IPS-NIHi11 (cell line): ENCODE measurements around the gene HDAC4.

ENCODE experiments used
- DNase-seq: peaks from one replicate; pipeline ENCODE4 v3.0.0; 2012; ENCODE audit warnings: mixed read lengths, low spot score

The HDAC4 gene

GRCh38 chr2:239397931-239398471, 2.8 kb downstream of the HDAC4 start:
- DNase-seq = no peak

DNA sequence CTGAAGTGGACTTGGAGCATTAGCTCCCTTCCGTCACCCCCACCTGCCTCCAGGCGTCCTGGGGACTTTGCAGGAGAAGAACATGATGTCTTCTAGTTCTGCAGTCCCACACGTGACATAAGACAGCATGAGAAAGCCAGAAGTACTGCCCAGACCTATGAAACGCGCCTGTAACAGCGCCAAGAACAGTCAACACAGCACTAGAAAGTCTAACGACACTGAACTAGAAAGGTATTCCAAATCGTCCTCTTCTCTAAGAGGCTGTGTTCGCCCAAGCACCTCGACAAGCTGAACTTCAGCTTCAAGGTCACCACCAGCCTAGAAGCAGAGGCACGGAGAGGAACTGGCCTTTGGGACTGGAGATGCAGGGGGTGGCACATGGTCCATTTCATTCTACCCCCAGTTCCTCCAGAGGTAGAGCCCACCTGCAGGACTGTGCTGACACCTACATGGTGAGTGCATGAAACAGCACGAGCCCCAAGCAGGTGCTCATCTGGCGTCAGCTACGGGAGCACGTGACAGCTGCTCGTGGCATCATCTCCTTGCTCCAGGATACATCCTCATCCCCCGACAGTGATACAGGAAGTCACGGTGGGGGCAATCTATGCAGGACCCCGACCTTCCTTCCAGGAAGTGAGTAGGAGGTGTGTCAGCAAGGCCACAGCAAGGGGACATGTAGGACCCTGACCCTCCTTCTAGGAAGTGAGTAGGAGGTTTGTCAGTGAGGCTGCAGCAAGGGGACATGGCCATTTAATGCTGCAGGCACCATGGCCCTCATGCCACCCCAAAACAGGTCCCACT, 3.7 kb downstream of the HDAC4 start:
- no peak for DNase-seq

GRCh38 chr2:239395524-239395923, 5.3 kb downstream of the HDAC4 start:
- DNase-seq = no peak

GRCh38 chr2:239394978-239395377, 5.8 kb downstream of the HDAC4 start:
- no peak for DNase-seq

- no peak for DNase-seq
These were observed 6.4 kb downstream of the HDAC4 start for GRCh38 chr2:239394346-239394945.

DNA sequence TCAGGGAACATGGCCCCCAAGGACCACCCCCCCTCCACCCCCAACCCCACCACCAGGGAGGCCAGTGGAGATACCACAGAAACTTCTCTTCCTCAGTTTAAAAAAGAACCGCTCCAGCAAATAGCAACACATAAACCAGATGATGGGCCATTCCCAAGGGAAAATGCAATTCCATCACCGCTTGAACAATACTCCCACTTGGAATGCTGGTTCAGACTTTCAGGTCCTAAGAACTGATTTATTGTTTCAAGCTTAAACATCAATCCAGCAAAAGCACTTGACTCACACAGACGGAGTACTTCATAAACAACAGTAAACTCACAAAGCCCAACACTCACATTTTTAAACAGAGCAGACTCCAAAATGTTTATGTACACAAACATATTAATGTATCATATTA, 6.9 kb downstream of the HDAC4 start:
- no peak for DNase-seq

GRCh38 chr2:239393388-239393940, 7.4 kb downstream of the HDAC4 start:
- no peak for DNase-seq

DNA sequence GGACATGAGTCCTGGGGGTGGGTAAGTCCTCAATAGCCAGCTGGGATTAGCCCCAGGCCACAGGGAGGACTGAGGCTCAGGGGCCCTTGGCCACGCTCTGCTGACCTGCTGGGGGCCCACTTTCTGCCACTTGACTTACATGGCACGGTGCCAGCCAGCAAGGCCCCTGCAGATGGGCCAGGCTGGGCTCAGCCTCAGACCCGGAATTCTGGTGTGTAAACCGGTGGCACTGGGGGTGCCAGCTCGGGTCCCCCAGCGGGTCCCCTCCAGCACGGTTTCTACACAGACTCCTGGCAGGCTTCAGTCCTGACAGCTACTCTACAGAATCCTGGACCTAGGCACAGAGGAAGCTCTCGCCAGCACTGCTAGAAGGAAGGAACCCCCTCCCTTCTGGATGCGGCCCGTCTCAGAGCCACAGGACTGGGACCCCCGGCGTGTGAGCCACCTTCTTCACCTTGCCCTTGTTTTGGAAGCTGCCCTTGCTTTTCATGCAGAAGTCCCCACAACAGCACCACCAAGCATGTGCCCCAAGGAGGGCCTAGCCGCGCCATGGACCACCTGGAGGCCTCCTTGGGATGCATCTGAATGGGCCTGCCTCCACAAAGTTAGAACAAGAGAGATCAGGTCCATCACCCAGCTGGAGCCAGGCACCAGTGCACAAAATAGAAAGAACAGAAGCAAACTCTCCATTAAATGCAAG, 8.0 kb downstream of the HDAC4 start:
- no peak for DNase-seq

- no peak for DNase-seq
These were observed 8.8 kb downstream of the HDAC4 start for GRCh38 chr2:239392072-239392357.

DNA sequence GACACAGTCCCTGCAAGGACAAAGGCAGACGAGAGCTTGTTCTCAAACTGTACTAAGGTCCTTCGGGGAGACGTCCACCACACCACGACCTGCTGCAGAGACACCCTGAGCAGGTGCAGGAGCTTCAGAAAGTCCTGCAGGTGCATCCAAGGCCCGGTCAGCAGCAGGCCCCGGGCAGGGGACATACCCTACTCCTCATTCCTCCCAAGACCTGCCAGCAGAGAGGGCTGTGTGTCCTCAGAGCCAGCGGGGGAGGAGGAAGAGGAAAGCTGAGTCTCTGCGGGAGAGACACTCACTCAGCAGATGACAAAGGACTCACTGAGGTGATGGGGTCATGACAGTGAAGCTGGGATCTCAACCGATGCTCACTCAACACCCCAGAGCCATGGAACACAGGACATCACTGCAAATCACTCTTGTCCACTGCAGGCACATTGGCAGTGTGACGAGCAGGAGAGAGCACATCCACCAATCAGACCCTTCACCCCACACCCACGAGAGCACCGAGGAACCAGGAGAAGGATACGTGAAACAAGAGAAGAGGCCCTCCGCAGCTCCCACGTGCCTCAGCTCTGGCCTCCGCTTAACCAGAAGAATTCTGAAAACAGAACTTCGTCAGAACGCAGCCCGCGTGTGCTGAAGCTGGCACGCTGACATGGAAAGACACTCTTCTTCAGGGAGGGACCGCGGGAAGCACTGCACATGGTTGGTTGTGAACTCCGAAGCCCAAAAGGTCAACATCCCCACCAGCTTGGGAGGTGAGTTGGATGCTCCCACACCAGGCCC, 9.3 kb downstream of the HDAC4 start:
- no peak for DNase-seq

DNA sequence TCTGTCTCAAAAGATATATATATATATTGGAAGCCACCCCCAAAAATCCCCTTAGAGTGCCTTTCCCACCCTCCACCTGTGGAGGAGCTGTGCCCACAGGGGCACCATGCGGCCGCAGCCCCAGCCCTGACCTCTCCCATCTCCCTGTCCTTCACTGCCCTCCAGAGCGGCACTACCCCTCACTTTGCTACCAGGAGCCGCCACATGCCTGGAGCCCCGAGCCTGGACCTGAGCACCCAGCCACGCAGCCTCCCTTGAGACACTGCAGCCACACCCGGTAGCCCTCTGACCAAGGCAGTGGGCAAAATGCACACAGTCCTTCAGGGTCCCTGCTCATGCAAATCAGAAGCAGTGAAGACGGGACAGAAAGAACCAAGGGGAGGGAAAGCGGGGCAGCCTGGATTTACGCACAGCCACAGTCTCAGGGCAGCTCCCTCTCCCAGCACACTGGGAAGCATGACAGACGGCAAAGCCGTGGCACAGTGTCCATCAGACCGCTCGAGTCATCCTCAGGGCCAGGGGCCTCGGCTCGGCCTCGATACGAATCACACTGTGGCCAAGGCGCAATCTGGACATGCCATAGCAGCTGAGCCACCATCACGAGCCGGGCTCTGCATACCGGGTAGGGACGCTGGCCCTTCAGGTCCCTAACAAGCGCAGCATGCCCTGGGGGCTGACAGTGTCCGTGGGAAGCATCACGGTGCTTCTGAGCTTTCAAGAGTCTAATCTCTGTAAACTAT, 10.1 kb downstream of the HDAC4 start:
- DNase-seq = no peak

DNA sequence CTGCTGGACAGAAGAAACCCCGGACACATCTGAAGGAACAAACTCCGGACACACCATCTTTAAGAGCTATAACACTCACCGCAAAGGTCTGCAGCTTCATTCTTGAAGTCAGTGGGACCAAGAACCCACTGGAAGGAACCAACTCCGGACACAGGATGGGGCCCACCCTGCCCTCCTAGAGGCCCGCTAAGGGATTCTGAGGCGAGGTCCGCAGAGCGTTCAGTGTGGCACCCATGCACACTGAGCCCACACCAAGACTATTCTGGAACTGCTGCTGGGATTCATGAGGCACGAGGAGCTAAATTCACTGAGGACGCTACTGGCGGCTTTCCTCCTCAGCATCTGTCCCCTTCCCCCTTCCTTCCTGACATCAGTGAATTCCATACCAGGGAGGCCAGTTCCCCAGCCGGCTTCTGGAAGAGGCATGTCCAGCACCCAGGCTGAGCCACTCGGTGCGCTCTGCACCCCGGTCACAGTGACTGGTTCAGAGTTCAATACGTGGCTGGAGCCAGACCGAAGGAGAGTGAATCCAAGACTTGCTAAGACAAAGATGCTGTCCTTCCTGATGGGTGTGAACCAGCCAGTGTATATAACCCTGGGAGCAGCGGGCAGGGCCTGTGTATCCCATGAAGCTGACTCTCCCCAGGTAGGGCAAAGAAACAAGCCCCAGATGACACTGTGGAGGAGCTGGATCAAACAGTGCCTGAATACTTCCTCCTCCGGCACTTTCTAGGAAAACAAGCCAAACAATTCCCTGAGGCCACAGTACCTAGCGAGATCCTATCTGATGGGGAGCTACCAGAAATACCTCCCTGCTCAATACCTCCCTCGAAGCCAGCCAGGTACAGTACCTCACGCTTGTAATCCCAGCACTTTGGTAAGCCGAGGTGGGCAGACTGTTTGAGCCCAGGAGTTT, 11.1 kb downstream of the HDAC4 start:
- DNase-seq = no peak

DNA sequence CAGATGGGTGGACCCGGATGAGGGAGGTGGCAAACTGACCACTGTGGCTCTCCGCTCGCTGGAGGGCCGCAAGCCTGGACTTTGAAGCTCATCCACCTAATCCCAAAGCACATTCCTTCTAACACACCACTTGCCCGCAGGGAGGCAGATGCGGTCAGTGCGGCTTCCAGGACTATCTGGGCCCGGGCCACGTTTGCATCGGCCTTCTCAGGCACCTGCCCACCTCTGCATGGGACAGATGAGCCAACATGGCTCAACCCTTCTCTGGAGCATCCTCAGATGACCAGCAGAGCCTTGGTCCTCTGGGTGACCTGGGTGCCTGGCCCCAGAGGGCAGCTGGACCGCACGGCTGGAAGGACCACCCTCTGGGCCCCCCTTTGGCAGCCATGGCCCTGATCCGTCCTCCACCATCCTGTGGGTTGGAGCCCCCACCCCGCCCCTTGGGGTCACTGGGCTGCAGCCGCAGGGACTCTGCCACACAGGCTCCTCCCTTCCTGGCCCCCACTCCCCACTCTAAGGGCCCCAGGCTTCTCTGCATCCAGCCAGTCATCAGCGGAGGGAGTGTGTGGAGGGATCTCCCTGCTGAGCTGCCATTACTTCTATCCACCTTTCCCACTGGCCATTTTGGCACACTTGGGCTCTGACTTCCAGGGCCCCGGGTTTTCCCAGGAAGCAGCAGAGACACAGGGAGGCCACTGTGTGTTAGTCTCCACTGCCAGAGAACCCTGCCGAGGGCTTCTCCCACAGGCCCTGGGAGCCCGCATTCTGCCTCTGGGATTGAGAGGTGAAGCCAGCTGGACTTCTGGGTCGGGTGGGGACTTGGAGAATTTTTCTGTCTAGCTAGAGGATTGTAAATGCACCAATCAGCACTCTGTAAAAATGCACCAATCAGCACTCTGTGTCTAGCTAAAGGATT, 12.3 kb downstream of the HDAC4 start:
- no peak for DNase-seq

DNA sequence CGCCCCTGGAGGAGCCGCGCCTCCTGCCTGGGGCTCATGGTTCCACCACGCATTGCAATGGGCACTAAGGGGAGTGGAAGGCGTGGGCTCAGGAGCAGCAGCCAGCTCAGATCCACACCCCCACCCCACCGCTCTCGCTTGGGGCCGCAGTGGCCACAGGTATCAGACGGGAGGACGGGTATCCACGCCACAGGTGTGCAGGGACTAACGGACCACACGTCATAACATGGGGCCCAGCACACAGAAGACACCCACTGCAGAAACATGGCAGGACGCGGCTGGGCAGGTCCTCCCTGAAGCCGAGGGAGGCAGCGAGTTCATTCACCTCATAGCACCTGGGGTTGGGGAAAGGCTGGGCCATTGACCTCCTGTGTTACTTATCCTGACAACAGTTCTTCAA, 13.0 kb downstream of the HDAC4 start:
- DNase-seq = no peak

DNA sequence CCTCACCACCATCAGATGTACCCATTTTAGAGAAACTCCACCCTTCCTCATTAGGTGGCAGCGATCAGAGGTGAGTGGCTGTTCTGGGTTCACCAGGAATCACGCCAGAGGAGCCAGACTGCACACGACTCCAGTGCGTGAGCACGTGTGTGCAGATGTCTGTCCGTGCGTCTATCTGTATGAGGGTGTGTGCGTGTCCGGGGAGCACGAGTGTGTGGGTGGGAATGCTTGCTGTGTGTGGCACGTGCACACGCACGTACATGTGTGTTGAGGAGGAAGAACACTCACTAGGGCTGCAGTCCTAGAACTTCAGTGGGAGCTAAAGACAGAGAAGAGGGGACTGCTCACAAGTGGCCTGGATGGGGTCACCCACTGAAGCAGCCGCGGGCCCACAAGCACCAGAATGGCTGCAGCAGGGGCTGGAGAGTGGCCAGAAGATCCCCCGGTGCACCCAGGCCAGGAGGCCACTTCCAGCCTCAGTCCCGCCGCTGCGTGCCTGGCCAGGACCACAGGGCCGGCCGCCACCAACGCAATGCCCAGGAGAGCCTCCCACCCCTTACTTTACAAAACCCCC, 13.9 kb downstream of the HDAC4 start:
- DNase-seq = no peak

- DNase-seq = no peak
These were observed 14.7 kb downstream of the HDAC4 start for GRCh38 chr2:239386001-239386670.

- DNase-seq = no peak
These were observed 15.5 kb downstream of the HDAC4 start for GRCh38 chr2:239385096-239386000.
